ENCODE measurements around the gene TSPAN33.
"Not testable (repeated sequence)": the region's sequence is repeated elsewhere in the genome, so short reads cannot be mapped to it uniquely, and the experiment has no call there.

The TSPAN33 gene

DNA sequence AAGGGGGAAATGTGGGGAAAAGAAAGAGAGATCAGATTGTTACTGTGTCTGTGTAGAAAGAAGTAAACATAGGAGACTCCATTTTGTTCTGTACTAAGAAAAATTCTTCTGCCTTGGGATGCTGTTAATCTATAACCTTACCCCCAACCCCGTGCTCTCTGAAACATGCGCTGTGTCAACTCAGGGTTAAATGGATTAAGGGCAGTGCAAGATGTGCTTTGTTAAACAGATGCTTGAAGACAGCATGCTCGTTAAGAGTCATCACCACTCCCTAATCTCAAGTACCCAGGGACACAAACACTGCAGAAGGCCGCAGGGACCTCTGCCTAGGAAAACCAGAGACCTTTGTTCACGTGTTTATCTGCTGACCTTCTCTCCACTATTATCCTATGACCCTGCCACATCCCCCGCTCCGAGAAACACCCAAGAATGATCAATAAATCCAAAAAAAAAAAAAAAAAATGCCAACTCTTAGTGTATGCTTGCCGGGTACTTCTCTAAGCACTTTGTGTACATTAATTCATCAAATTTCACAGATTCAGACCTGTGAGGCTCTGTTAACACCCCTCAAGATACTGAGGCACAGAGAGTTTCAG lies 72.4 kb downstream of the TSPAN33 start:
- DNase-seq (ENCODE audit: low spot score); H3K4me3 ChIP-seq; H3K27ac ChIP-seq: not testable (repeated sequence)

DNA sequence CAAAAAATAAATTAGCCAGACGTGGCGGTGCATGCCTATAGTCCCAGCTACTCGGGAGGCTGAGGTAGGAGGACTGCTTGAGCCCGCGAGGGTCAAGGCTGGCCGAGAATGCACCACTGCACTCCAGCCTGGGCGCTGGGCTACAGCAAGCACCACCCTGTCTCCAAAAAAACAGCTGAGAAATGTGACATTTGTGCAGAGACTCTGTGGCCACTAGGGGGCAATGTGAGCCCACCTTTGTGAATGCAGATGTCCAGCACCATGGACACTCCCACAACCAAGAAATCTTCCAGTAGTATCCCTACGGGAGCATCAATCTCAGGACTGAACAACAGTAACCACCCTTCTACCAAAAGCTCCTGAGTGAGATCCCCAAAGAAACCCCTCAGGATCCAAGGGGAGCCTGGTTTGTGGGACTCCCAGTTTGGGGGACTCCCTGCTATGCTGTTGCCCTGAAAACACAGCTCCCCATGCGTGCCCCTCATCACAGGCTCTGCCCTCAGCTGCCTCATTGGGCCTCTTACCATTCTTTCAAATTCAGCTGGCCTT lies 74.1 kb downstream of the TSPAN33 start:
- Histone ChIP-seq H3K4me3 (no peak overlapping the region), H3K27ac (no peak overlapping the region)
- no peak for DNase-seq (ENCODE audit: low spot score)
- TF ChIP-seq, protein P1, sequence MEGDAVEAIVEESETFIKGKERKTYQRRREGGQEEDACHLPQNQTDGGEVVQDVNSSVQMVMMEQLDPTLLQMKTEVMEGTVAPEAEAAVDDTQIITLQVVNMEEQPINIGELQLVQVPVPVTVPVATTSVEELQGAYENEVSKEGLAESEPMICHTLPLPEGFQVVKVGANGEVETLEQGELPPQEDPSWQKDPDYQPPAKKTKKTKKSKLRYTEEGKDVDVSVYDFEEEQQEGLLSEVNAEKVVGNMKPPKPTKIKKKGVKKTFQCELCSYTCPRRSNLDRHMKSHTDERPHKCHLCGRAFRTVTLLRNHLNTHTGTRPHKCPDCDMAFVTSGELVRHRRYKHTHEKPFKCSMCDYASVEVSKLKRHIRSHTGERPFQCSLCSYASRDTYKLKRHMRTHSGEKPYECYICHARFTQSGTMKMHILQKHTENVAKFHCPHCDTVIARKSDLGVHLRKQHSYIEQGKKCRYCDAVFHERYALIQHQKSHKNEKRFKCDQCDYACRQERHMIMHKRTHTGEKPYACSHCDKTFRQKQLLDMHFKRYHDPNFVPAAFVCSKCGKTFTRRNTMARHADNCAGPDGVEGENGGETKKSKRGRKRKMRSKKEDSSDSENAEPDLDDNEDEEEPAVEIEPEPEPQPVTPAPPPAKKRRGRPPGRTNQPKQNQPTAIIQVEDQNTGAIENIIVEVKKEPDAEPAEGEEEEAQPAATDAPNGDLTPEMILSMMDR (IDR thresholded peaks at IDR 0.05) = peak; percentile 72

DNA sequence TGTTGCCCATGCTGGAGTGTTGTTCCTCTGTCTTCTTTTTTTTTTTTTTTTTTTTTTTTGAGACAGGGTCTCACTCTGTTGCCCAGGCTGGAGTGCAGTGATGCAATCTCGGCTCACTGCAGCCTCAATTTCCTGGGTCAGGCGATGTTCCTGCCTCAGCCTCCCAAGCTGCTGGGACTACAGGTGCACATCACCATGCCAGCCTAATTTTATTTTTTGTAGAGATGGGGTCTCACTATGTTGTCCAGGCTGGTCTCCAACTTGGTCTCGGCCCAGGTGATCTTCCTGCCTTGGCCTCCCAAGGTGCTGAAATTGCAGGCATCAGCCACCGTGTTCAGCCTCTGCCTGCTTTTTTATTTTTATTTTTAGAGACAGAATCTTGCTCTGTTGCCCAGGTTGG lies 74.7 kb downstream of the TSPAN33 start:
- not testable (repeated sequence) for H3K4me3 ChIP-seq; H3K27ac ChIP-seq; DNase-seq (ENCODE audit: low spot score)

All from coronary artery (tissue), 2 donors.